ENCODE data around the gene INSL3. TPM values are rescaled to one million over a fixed set of nuclear protein-coding genes. Genes with fewer than 3 reads are reported as not detected.

The INSL3 gene
- not detected for total RNA-seq

GRCh38 chr19:17821190-17821589 is at the start of gene INSL3:
TSS of gene INSL3 (minus strand) at chr19:17821519. CDS start at chr19:17821506, 13 bp downstream.
- no peak for DNase-seq

GRCh38 chr19:17869114-17869608 is 47.8 kb upstream of the INSL3 start:
- no peak for DNase-seq

GRCh38 chr19:17868669-17869068 is 47.4 kb upstream of the INSL3 start:
- no peak for DNase-seq

GRCh38 chr19:17866964-17867486 is 45.7 kb upstream of the INSL3 start:
- DNase-seq, result no peak

GRCh38 chr19:17866312-17866963 is 45.1 kb upstream of the INSL3 start:
- DNase-seq, result no peak

GRCh38 chr19:17865364-17866311 is 44.3 kb upstream of the INSL3 start:
- DNase-seq, result no peak

GRCh38 chr19:17863520-17864182 is 42.3 kb upstream of the INSL3 start:
- no peak for DNase-seq

- no peak for DNase-seq
Observed at GRCh38 chr19:17862711-17863519, 41.6 kb upstream of the INSL3 start.

- DNase-seq, result no peak
Observed at GRCh38 chr19:17861542-17862402, 40.5 kb upstream of the INSL3 start.

- no peak for DNase-seq
Observed at GRCh38 chr19:17860993-17861360, 39.7 kb upstream of the INSL3 start.

GRCh38 chr19:17860331-17860992 is 39.1 kb upstream of the INSL3 start:
- no peak for DNase-seq

- peak; percentile 100 for DNase-seq
Observed at GRCh38 chr19:17859533-17860330, 38.4 kb upstream of the INSL3 start, which contains the start of gene RPL18A. TSS of gene RPL18A (plus strand) at chr19:17859910. CDS start at chr19:17859957, 47 bp downstream.

- DNase-seq, result peak; percentile 89
Observed at GRCh38 chr19:17855280-17856152, 34.2 kb upstream of the INSL3 start.

GRCh38 chr19:17854061-17854460 is 32.7 kb upstream of the INSL3 start:
- DNase-seq, result no peak

GRCh38 chr19:17848595-17849292 is 27.4 kb upstream of the INSL3 start:
- DNase-seq, result no peak

GRCh38 chr19:17847538-17848366 is 26.4 kb upstream of the INSL3 start, which contains the start of gene JAK3:
TSS of gene JAK3 (minus strand) at chr19:17847982. CDS start at chr19:17844417, 3,565 bp downstream.
- peak; percentile 91 for DNase-seq

Data from tongue (tissue), 2 donors.